ENCODE results near the gene NOS2.
A peak's percentile ranks its signal among the peaks of the same experiment; 100 is the strongest.
"Not testable (repeated sequence)": the region's sequence is repeated elsewhere in the genome, so short reads cannot be mapped to it uniquely, and the experiment has no call there.

The NOS2 gene

GRCh38 chr17:27759528-27759927 lies 40.8 kb downstream of the NOS2 start:
- DNase-seq (ENCODE audit: extremely low read depth in 1 of 2, low read depth in 1 of 2): no peak

GRCh38 chr17:27756467-27757371 lies 43.6 kb downstream of the NOS2 start:
- peak; percentile 7 to 10 for DNase-seq (ENCODE audit: extremely low read depth in 1 of 2, low read depth in 1 of 2)

- no peak for DNase-seq (ENCODE audit: extremely low read depth in 1 of 2, low read depth in 1 of 2)
These were observed 44.4 kb downstream of the NOS2 start for GRCh38 chr17:27755706-27756466.

- no peak for DNase-seq (ENCODE audit: extremely low read depth in 1 of 2, low read depth in 1 of 2)
These were observed 45.8 kb downstream of the NOS2 start for GRCh38 chr17:27754549-27754948.

- not testable (repeated sequence) for DNase-seq (ENCODE audit: extremely low read depth in 1 of 2, low read depth in 1 of 2)
These were observed 46.6 kb downstream of the NOS2 start for GRCh38 chr17:27753726-27754125.

GRCh38 chr17:27752831-27753619 lies 47.3 kb downstream of the NOS2 start:
- not testable (repeated sequence) for DNase-seq (ENCODE audit: extremely low read depth in 1 of 2, low read depth in 1 of 2)

GRCh38 chr17:27751622-27752490 lies 48.5 kb downstream of the NOS2 start:
- DNase-seq (ENCODE audit: extremely low read depth in 1 of 2, low read depth in 1 of 2): no peak

- no peak for DNase-seq (ENCODE audit: extremely low read depth in 1 of 2, low read depth in 1 of 2)
These were observed 49.2 kb downstream of the NOS2 start for GRCh38 chr17:27751166-27751565.

- not testable (repeated sequence) for DNase-seq (ENCODE audit: extremely low read depth in 1 of 2, low read depth in 1 of 2)
These were observed 50.7 kb downstream of the NOS2 start for GRCh38 chr17:27749562-27750150.

GRCh38 chr17:27748360-27748825 lies 51.9 kb downstream of the NOS2 start:
- no peak for DNase-seq (ENCODE audit: extremely low read depth in 1 of 2, low read depth in 1 of 2)

GRCh38 chr17:27747462-27748359 lies 52.6 kb downstream of the NOS2 start:
- no peak for DNase-seq (ENCODE audit: extremely low read depth in 1 of 2, low read depth in 1 of 2)

GRCh38 chr17:27746881-27747280 lies 53.4 kb downstream of the NOS2 start:
- DNase-seq (ENCODE audit: extremely low read depth in 1 of 2, low read depth in 1 of 2): no peak

GRCh38 chr17:27746320-27746719 lies 54.0 kb downstream of the NOS2 start:
- DNase-seq (ENCODE audit: extremely low read depth in 1 of 2, low read depth in 1 of 2): not testable (repeated sequence)

GRCh38 chr17:27745207-27745830 lies 55.0 kb downstream of the NOS2 start:
- DNase-seq (ENCODE audit: extremely low read depth in 1 of 2, low read depth in 1 of 2): not testable (repeated sequence)

- no peak for DNase-seq (ENCODE audit: extremely low read depth in 1 of 2, low read depth in 1 of 2)
These were observed 56.9 kb downstream of the NOS2 start for GRCh38 chr17:27743281-27743885.

- DNase-seq (ENCODE audit: extremely low read depth in 1 of 2, low read depth in 1 of 2): no peak
These were observed 58.3 kb downstream of the NOS2 start for GRCh38 chr17:27741971-27742575.

- DNase-seq (ENCODE audit: extremely low read depth in 1 of 2, low read depth in 1 of 2): no peak
These were observed 58.9 kb downstream of the NOS2 start for GRCh38 chr17:27741361-27741861.

Data from stimulated activated CD8-positive, alpha-beta memory T cell treated with anti-CD3 and anti-CD28 coated beads, Interleukin-7, amount 100 ng/mL, for 48 hours (primary cell).